UCSD-AML1 (cell line): ENCODE data around the gene EIF4ENIF1.
"Not testable (repeated sequence)": the region's sequence is repeated elsewhere in the genome, so short reads cannot be mapped to it uniquely, and the experiment has no call there.

Experiments used
- DNase-seq: peaks from one replicate; lab custom pipeline; 2025; ENCODE audit not compliant: unreplicated experiment; lab: John Stamatoyannopoulos, UW

Gene EIF4ENIF1

DNA sequence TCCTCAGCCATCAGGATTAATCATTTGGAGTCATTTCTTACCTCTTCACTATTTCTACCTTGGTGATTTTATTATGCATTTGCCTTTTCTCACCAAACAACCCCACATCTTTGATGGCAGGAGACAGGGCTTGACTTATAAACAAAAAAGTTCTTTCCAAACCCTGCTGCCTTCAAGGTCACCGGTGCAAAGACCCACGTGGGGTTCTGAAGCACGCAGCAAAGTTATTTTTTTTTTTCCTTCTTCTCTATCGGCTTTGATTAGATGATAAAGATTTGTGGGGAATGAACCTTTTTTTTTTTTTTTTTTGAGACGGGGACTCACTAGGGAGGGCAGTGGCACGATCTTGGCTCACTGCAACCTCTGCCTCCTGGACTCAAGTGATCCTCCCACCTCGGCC is 46.1 kb downstream of the EIF4ENIF1 start:
- DNase-seq = no peak

DNA sequence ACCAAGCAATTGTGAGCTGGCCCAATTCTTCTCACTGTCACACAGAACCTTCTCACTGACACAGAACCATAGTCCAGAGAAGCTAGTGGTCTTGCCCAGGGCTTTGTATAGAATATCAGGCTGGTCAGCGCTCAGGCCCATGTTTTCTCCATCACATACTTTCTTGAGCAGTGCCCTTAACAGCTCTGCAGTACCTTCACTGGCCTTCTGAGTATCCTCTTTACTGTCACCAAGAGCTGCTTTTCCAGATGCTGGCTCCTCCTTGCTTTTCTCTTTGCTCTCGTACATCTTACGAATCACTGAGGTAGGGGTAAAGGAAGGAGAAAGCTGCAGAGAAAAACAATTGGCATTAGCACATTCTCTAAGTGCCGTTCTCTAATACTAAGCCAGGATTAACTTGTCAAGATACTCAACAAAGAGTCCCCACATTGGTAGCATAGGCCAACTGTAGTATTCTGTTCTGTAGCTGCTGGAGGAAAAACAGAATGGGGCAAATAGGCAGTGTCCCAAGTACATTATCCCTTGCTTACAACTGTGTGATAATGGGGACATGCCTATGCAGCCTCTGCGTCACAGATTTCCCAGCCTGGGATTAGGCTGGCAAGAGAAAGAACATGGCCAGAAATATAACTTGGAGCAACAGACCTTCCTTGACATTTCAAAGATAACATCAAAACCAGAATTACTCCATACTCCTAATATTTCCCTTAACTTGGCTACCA is 46.7 kb downstream of the EIF4ENIF1 start:
- DNase-seq = no peak

DNA sequence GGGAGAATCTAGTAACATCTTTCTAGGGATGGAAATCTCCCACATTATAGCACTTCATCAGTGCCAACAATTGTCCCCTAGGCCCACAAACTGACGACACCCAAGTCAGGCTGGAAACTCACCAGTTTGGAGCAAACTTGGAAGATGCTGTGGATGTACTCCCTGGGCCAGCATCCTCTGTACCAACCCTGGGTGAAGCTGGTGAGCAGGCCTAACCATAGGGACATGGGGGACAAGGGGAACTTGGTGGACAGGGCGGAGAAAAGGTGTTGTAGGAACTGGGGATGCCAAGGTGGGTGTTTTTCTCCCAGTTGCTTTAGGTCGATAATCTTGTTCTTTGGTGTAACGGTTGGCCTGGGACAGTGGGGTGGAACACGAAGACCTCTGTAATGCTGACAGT is 48.0 kb downstream of the EIF4ENIF1 start:
- DNase-seq = no peak

DNA sequence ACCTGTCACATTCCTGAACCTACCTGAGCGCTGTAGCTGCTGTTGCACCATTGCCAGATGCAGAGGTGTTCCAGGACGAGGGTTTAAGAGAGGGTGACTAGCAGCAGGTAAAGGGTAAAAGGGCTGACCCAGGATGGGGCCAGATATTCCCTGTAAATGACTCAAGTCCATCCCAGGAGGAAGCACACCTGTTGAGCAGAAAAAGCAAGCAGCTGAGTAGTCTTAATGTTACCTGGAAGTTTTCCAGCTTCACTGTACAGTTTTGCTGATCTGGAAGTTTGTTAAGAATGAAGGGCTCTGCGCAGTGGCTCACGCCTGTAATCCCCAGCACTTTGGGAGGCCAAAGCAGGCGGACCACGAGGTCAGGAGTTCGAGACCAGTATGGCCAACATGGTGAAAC is 49.0 kb downstream of the EIF4ENIF1 start:
- no peak for DNase-seq

DNA sequence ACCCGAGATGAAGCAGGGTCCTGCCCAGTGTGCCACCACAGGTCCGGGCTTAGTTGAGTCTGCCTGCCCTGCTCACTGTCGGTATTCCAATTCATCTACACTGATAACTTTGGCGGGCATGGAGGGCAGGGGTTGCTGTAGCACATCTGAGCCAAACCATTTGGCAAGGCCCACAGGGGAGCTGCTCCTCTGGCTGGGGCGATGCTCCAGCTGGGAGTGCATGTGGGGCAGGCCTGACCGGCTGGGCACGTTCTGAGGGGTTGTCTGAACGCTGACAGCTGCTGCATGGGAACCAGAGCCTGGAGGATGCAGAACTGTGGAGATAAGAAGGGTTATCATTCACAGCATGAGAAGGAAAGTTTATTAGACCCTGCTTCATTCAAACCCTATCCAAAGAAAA is 49.8 kb downstream of the EIF4ENIF1 start:
- DNase-seq = no peak

DNA sequence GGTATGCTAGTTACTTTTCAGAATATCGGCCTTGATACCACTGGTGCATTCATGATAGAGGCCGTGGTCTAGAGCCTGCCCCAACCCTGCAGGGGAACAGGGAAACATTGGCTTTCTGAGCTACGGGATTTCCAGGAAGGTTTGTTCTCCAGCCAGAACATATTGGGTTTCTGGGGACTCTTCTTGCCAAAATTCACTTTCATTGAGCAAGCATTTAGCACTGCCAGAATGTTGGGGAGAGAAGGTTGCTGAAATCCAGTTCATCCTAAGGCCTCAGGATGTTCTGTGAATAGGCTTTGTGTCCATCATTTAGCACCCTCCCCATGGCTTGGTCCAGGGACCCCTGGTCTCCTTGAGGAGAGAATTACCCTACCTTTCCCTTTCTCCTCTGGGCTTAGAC is 53.5 kb downstream of the EIF4ENIF1 start:
- DNase-seq = no peak

DNA sequence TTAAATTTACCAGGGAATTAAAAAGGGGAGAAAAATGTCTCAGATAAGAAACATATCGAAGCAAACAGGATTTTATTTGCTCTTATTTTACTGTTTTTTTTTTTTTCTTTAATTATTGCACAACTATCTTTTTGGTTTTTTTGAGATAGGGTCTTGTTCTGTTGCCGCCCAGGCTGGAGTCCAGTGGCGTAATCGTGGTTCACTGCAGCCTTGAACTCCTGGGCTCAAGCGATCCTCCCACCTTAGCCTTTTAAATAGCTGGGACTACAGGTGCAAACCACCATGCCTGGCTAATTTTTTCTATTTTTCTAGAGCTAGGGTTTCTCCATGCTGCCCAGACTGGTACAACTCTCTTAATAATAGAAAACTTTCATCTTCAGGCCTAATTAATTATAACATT is 57.7 kb downstream of the EIF4ENIF1 start:
- no peak for DNase-seq

DNA sequence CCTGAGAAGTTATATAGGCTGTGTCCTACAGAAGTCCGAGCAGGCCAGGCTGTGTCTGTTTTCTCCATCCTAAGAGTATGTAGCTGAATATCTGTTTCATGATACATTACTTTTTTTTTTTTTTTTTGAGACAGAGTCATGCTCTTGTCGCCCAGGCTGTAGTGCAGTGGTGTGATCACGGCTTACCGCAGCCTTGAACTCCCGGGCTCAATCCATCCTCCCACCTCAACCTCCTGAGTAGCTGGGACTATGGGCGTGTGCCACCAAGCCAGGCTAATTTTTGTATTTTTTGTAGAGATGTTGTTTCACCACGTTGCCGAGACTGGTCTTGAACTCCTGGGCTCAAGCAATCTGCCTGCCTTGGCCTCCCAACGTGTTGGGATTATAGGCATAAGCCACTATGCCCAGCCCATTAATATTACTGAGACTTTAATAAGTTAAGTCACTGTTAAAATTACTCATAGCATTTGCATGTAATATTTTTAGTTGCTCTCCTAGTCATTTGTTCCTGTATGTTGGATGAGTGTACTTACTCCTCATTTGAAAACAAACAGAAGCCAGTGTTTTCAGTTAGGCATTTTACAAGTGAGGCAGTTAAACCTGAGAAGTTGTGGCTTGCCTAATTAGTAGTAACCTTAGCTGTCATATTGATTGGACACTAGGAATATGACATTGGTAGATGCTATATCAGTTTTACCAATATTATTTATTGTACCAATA is 64.2 kb downstream of the EIF4ENIF1 start:
- DNase-seq = no peak

DNA sequence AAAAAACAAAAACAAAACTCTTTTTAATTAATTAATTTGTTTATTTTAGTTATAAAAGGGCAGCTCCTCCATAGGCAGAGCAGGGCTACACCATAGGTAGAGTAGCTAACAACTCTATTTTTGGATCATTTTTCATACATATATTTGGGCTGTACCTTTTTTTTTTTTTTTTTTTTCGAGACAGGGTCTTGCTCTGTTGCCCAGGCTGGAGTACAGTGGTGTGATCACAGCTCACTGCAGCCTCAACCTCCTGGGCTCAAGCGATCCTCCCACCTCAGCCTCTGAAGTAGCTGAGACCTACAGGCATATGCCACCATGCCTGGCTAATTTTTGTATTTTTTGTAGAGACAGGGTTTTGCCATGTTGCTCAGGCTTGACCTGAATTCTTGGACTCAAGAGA is 87.3 kb downstream of the EIF4ENIF1 start:
- not testable (repeated sequence) for DNase-seq

DNA sequence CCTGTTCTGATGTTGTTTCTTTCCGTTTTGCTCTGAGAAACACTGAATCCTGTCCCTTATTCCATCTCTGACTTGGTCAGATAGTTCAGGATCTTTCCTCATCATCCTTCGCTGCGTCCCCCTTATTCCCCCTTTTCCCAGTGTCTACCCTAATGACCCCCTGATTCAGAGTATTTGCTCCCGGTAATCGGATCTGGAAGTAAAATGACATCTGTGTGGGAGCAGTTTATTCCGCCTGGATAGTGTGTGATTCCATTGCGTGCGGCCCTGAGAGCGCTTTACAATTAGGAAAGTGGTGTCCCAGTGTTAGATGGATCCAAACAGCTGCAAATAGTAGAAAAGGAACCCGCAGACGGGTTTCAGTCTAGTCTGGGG is 89.6 kb downstream of the EIF4ENIF1 start:
- peak; percentile 20 for DNase-seq

DNA sequence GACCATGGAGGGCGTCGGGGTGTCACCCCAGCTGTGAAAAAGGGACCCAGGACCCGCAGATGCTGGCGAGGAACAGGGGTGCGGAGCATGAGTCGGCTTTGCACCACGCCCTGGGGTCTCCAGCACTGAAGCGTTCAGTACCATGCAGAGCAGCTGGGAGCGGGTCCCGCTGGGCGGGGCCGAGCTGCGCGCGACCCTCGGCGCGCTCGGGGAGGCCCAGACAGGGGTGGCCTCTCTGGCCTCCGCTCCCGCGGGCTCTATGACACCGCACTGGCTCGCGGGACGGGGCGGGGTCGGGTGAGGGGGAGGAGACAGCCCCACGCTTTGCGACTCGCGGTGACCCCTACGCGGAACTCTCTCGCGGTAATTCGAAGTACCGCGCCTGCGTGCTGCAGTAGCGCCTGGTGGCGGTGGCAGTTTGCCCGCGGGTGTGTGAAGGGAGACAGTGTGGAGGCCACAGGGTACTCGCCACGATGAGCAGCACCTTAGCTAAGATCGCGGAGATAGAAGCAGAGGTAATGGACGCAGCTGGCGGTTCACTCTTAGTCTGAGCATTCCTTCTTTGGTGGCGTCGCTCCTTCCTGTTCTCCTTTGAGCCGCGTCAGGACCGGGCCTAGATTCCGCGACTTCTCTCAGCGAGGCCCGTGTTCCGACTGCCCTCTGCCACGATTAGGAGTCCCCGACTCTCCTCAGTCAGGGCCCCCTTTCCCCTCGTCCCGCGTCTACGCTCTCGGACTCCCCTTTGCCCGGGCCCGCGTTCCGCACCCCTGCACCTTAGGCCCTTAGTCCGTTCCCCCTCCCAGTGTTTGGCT is 90.2 kb downstream of the EIF4ENIF1 start, which contains the start of gene DRG1:
TSS of gene DRG1 (plus strand) at position 394 of the 812 bp plus-strand sequence. CDS start at position 474, 80 bp downstream.
- peak; percentile 97 for DNase-seq

DNA sequence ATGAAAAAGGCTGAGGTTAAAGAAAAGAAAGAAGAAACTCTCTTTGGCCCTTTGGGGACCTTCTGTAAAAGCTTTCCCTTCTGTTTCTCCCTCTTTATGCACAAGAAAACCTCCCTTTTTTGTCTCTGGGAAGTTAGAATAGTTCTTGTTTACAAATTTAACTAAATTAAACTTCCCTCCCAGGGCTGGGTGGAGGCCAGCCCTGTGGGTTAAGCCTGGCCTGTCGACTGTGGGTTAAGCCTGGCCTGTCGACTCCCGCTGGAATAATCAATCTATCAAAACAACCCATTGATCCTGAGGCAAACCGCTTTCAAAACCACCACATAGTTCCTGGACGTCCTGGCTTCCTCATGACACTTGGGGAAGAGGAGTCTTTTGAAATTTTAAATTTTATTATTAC is 91.4 kb downstream of the EIF4ENIF1 start:
- no peak for DNase-seq

DNA sequence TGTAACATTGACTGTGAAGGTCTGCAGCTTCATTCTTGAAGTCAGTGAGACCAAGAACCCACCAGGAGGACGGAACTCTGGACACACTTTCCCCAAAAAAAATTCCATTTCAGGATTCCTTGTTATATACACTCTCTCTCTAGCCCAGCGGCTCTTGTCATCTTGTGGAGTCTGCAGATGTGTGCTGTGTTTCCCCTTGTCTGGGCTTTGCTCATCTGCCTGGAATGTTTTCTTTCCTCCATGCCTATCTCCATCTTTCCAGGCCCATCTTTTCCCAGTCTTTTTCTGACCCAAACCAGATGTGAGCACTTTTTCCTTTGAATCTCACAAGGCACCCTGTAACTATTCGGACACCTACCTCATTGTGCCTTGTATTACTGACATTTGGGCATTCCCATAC is 95.3 kb downstream of the EIF4ENIF1 start:
- no peak for DNase-seq

DNA sequence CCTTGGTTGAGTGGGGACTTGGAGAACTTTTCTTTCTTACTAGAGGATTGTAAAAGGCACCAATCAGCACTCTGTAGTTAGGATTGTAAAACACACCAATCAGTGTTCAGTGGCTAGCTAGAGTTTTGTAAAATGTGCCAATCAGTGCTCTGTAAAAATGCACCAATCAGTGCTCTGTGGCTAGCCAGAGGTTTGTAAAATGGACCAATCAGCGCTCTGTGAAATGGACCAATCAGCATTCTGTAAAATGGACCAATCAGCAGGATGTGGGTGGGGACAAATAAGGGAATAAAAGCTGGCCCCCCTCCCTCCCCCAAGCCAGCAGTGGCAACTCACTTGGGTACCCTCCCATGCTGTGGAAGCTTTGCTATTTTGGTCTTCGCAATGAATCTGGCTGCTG is 95.7 kb downstream of the EIF4ENIF1 start:
- no peak for DNase-seq
